IPS DF 19.7 (cell line): ENCODE data around the gene OTUD7B.
"Not testable (repeated sequence)": the region's sequence is repeated elsewhere in the genome, so short reads cannot be mapped to it uniquely, and the experiment has no call there.

Experiments
- DNase-seq: peaks from one replicate; pipeline ENCODE4 v3.0.0-alpha.2; 2013; ENCODE audit warnings: low read depth, low spot score

OTUD7B gene

GRCh38 chr1:150003801-150004200 lies 6.7 kb downstream of the OTUD7B start:
- DNase-seq = no peak

- DNase-seq = no peak
These were observed 8.3 kb downstream of the OTUD7B start for GRCh38 chr1:150002217-150002616.

GRCh38 chr1:150001415-150001814 lies 9.1 kb downstream of the OTUD7B start:
- no peak for DNase-seq

- no peak for DNase-seq
These were observed 12.8 kb downstream of the OTUD7B start for GRCh38 chr1:149997585-149998262.

GRCh38 chr1:149995927-149996326 lies 14.6 kb downstream of the OTUD7B start:
- no peak for DNase-seq

GRCh38 chr1:149993764-149994163 lies 16.8 kb downstream of the OTUD7B start:
- no peak for DNase-seq

- DNase-seq = no peak
These were observed 17.3 kb downstream of the OTUD7B start for GRCh38 chr1:149993181-149993580.

- DNase-seq = no peak
These were observed 23.3 kb downstream of the OTUD7B start for GRCh38 chr1:149987297-149987595.

- DNase-seq = no peak
These were observed 23.8 kb downstream of the OTUD7B start for GRCh38 chr1:149986486-149987296.

- DNase-seq = no peak
These were observed 30.5 kb downstream of the OTUD7B start for GRCh38 chr1:149979972-149980540.

- DNase-seq = no peak
These were observed 31.1 kb downstream of the OTUD7B start for GRCh38 chr1:149979245-149979971.

GRCh38 chr1:149978547-149979023 lies 31.9 kb downstream of the OTUD7B start:
- DNase-seq = no peak

GRCh38 chr1:149977345-149977744 lies 33.2 kb downstream of the OTUD7B start:
- DNase-seq = no peak

GRCh38 chr1:149972547-149972946 lies 38.0 kb downstream of the OTUD7B start:
- DNase-seq = no peak

GRCh38 chr1:149967646-149968045 lies 42.9 kb downstream of the OTUD7B start:
- DNase-seq = no peak

- no peak for DNase-seq
These were observed 43.5 kb downstream of the OTUD7B start for GRCh38 chr1:149967041-149967440.

GRCh38 chr1:149966405-149966804 lies 44.1 kb downstream of the OTUD7B start:
- no peak for DNase-seq

- DNase-seq = no peak
These were observed 45.1 kb downstream of the OTUD7B start for GRCh38 chr1:149965440-149965839.

- DNase-seq = no peak
These were observed 47.2 kb downstream of the OTUD7B start for GRCh38 chr1:149963358-149963757.

GRCh38 chr1:149962736-149963135 lies 47.8 kb downstream of the OTUD7B start:
- DNase-seq = no peak

- no peak for DNase-seq
These were observed 48.4 kb downstream of the OTUD7B start for GRCh38 chr1:149962039-149962647.

- DNase-seq = not testable (repeated sequence)
These were observed 53.0 kb downstream of the OTUD7B start for GRCh38 chr1:149957548-149957947.
